GM06990 (cell line): ENCODE results near the gene REG3G.
A peak's percentile ranks its signal among the peaks of the same experiment; 100 is the strongest.

Experiments
- DNase-seq: peaks from one replicate; pipeline ENCODE4 v3.0.0-alpha.2; 2011; ENCODE audit not compliant: insufficient read length; ENCODE audit errors: extremely low read depth
- H3K27me3 ChIP-seq: replicated peaks from 2 replicates; pipeline ENCODE4 v1.6.0; 2011; ENCODE audit warnings: low read length; ENCODE audit not compliant: control insufficient read depth, insufficient read depth
- H3K36me3 ChIP-seq: 2 replicates; pipeline ENCODE4 v1.5.1; 2011; ENCODE audit warnings: low read length; ENCODE audit not compliant: control insufficient read depth, insufficient read depth
- H3K4me3 ChIP-seq: replicated peaks from 2 replicates; pipeline ENCODE4 v1.5.1; 2011; ENCODE audit warnings: low read depth, mild to moderate bottlenecking, control low read depth, low read length
- CTCF ChIP-seq: IDR thresholded peaks from 2 replicates; pipeline ENCODE4 v1.5.1; 2011; ENCODE audit warnings: low read length, control low read depth, mild to moderate bottlenecking, inconsistent platforms; ENCODE audit not compliant: insufficient read depth, poor library complexity, severe bottlenecking

The REG3G gene

GRCh38 chr2:79025421-79025820, at the start of gene REG3G:
TSS of gene REG3G (plus strand) at chr2:79025702. CDS start at chr2:79026094, 392 bp downstream.
- H3K27me3 ChIP-seq = no peaks in the 10 kb centered on the region
- no peaks in the 10 kb centered on the region for H3K36me3 ChIP-seq
- TF ChIP-seq CTCF = no peak
- no peak within 1 kb of the TSS for H3K4me3 ChIP-seq
- no peak for DNase-seq

- H3K27me3 ChIP-seq = no peaks in the 10 kb centered on the region
- no peak for TF ChIP-seq CTCF
- H3K4me3 ChIP-seq = no peak overlapping the region
- DNase-seq = peak; percentile 31
- H3K36me3 ChIP-seq = no peaks in the 10 kb centered on the region
Observed at GRCh38 chr2:78977661-78978145, 47.8 kb upstream of the REG3G start.

GRCh38 chr2:78978340-78978739, 47.2 kb upstream of the REG3G start:
- Histone ChIP-seq H3K4me3 (no peak overlapping the region), H3K36me3 (no peaks in the 10 kb centered on the region), H3K27me3 (no peaks in the 10 kb centered on the region)
- TF ChIP-seq CTCF = no peak
- no peak for DNase-seq

- Histone ChIP-seq H3K27me3 (no peaks in the 10 kb centered on the region), H3K4me3 (no peak overlapping the region), H3K36me3 (no peaks in the 10 kb centered on the region)
- peak; percentile 76 for TF ChIP-seq CTCF
- DNase-seq = no peak
Observed at GRCh38 chr2:78979380-78980151, 45.9 kb upstream of the REG3G start.

- no peak for DNase-seq
- H3K36me3 ChIP-seq = no peaks in the 10 kb centered on the region
- no peaks in the 10 kb centered on the region for H3K27me3 ChIP-seq
- no peak for TF ChIP-seq CTCF
- H3K4me3 ChIP-seq = no peak overlapping the region
Observed at GRCh38 chr2:78980152-78980465, 45.4 kb upstream of the REG3G start.
